ENCODE results near the gene PEDS1. TPM values are rescaled to one million over a fixed set of nuclear protein-coding genes. Genes with fewer than 3 reads are reported as not detected.

Gene PEDS1
- total and polyA plus RNA-seq, 2 of the 4 experiments (the other 2 are of a cell fraction) = 24.0 to 59.9 TPM

DNA sequence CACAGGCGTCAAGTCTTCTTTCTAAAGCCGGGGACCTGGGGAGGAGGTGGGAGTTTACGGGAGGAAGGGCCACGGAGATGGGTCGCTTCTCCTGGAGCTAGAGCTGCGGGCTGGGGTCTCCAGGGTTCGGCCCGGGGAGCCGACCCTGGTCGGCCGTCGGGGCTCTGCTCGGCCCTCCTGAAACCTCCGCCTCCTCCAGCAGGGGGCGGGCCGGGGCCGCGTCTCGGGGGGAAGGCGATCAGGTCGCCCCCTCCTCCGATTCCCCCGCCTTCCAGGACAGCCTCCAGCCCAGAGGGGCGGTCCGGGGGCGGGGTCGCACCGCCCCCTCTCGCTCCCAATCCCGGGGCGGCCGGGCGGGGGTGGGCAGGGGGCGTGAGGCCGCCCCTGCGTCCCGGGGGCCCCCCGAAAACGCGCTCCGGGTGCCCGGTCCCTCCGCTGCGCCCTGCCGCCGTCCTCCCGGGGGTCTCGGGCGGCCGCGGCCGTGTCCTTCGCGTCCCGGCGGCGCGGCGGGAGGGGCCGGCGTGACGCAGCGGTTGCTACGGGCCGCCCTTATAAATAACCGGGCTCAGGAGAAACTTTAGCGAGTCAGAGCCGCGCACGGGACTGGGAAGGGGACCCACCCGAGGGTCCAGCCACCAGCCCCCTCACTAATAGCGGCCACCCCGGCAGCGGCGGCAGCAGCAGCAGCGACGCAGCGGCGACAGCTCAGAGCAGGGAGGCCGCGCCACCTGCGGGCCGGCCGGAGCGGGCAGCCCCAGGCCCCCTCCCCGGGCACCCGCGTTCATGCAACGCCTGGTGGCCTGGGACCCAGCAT is 36.9 kb upstream of the PEDS1 start, which contains the start of gene CEBPB:
TSS of gene CEBPB (plus strand) at position 580 of the 814 bp plus-strand sequence. CDS start at position 784, 204 bp downstream.
- H3K9ac ChIP-seq (ENCODE audit: low read depth, low read length) = peak within 1 kb of the TSS; percentile 100
- H3K4ac ChIP-seq (ENCODE audit: low read depth, low read length) = peak within 1 kb of the TSS; percentile 98
- H3K18ac ChIP-seq (ENCODE audit: low read depth, low read length) = peak within 1 kb of the TSS; percentile 66
- H3K23ac ChIP-seq (ENCODE audit: low read depth, low read length) = peak within 1 kb of the TSS; percentile 98
- peak within 1 kb of the TSS; percentile 31 for H3K4me2 ChIP-seq (ENCODE audit: low read depth, low read length)
- H4K5ac ChIP-seq (ENCODE audit: low read depth, low read length) = peak within 1 kb of the TSS; percentile 75
- H3K56ac ChIP-seq (ENCODE audit: extremely low read depth, insufficient read depth, low read length) = peak within 1 kb of the TSS; percentile 87
- H3K14ac ChIP-seq (replicated peaks; ENCODE audit: low read depth, low read length) = peak within 1 kb of the TSS; percentile 99
- no peak within 1 kb of the TSS for H2BK15ac ChIP-seq (ENCODE audit: low read depth, low read length)
- dilution Hi-C loops (cut with HindIII; ENCODE audit: low sequenced_read_pairs, unreplicated experiment) = no loop called here
- BruUV-seq (replicated peaks) = no TSS peak
- H3K27ac ChIP-seq (ENCODE audit: insufficient read depth, low read length) = peak within 1 kb of the TSS; percentile 100
- H2AFZ ChIP-seq (replicated peaks; ENCODE audit: low read length, poor library complexity) = peak within 1 kb of the TSS; percentile 88
- in situ Hi-C loops (cut with MboI; ENCODE audit: low sequenced_read_pairs) = loop anchor here (5.0 kb wide), 2 partner anchors 117 to 192 kb away; no protein-coding TSS in a partner anchor
- whole genome bisulfite sequencing, 2 experiments (ENCODE audit: extremely low coverage in 2 of 2, insufficient read length in 1 of 2) = 0% methylated on average over 37 of the region's 89 CpGs; no CpG with 5 or more reads in 1 of the 2 experiments
- H3K27me3 ChIP-seq (ENCODE audit: control insufficient read depth, insufficient read depth, low read length) = no peaks in the 10 kb centered on the region
- 0 out of 2 replicates have a peak within 1 kb of the TSS, but pooled peaks have one; percentile 40 for H2BK20ac ChIP-seq (ENCODE audit: low read depth, low read length)
- peaks cover 17% of the 10 kb centered on the region for H3K4me1 ChIP-seq (ENCODE audit: control insufficient read depth, insufficient read depth, low read length)
- peaks cover 39% of the 10 kb centered on the region for H4K20me1 ChIP-seq (ENCODE audit: insufficient read depth, low read length)
- H3K79me1 ChIP-seq (ENCODE audit: low read depth in 1 of 2, low read length in 2 of 2) = peaks cover 8 to 31% of the 10 kb centered on the region in 2 experiments; a peak in 3 of 4 replicates
- H3K9me3 ChIP-seq (ENCODE audit: control insufficient read depth, insufficient read depth, low read length) = no peaks in the 10 kb centered on the region
- peaks cover 28% of the 10 kb centered on the region for H3K36me3 ChIP-seq (ENCODE audit: control insufficient read depth, insufficient read depth, low read length)
- ATAC-seq (ENCODE audit: low read depth) (peak; percentile 77), DNase-seq (peak; percentile 88)
- H3K9me1 ChIP-seq (ENCODE audit: insufficient read depth, low read length) = peaks cover 8% of the 10 kb centered on the region
- POLR2A ChIA-PET (ENCODE audit: unreplicated experiment) = interaction anchor here (0.6 to 1.1 kb wide), 3 partner anchors 95 to 259 kb away, joined by 3 to 4 read pairs (median 4); no protein-coding TSS in a partner anchor
- CTCF ChIA-PET = interaction anchor here (0.8 to 1.6 kb wide), 3 partner anchors 13 to 383 kb away, joined by 3 to 5 read pairs (median 3); no protein-coding TSS in a partner anchor
- peak within 1 kb of the TSS; percentile 87 for H2BK120ac ChIP-seq (ENCODE audit: low read depth, low read length)
- peak within 1 kb of the TSS; percentile 74 to 89; a peak in 3 of 4 replicates for H4K8ac ChIP-seq (ENCODE audit: low read depth in 2 of 2, low read length in 2 of 2)
- peak within 1 kb of the TSS; percentile 94 for H4K91ac ChIP-seq (ENCODE audit: insufficient read depth, low read depth, low read length)
- H2BK5ac ChIP-seq (ENCODE audit: low read depth, low read length, poor library complexity, severe bottlenecking) = peak within 1 kb of the TSS; percentile 98
- intact Hi-C loops (cut with micrococcal nuclease) = loop anchor here (1.0 to 5.0 kb wide), 6 partner anchors 62 to 274 kb away; no protein-coding TSS in a partner anchor
- H2AK5ac ChIP-seq (ENCODE audit: low read depth, low read length) = peak within 1 kb of the TSS; percentile 97
- H3K4me3 ChIP-seq (ENCODE audit: insufficient read depth, low read depth, low read length) = peak within 1 kb of the TSS; percentile 95
- H2AK9ac ChIP-seq (replicated peaks; ENCODE audit: low read depth, low read length, poor library complexity) = peak within 1 kb of the TSS; percentile 90
- TF ChIP-seq CHD1 (IDR thresholded peaks at IDR 0.05; ENCODE audit: low read depth, low read length) (peak; percentile 95; the same call in 1 of the 2 replicates), MAFK (IDR thresholded peaks at IDR 0.05; ENCODE audit: low read depth, low read length) (no peak), FOS (IDR thresholded peaks at IDR 0.05; ENCODE audit: low read depth, low read length) (no peak), CEBPB (IDR thresholded peaks at IDR 0.05; ENCODE audit: low read depth, low read length) (no peak), MXI1 (IDR thresholded peaks at IDR 0.05; ENCODE audit: borderline replicate concordance, low read depth, low read length) (peak; percentile 45; the same call in 1 of the 2 replicates), RFX5 (IDR thresholded peaks at IDR 0.05; ENCODE audit: low read depth, low read length) (peak; percentile 90), NFE2L2 (IDR thresholded peaks at IDR 0.05; ENCODE audit: low read depth, low read length) (no peak), POLR2A (IDR thresholded peaks at IDR 0.05; ENCODE audit: low read depth, low read length) (peak; percentile 99), SMC3 (IDR thresholded peaks at IDR 0.05; ENCODE audit: low read depth, low read length) (peak; percentile 86), MAZ (IDR thresholded peaks at IDR 0.05; ENCODE audit: borderline replicate concordance, low read depth, low read length) (peak; percentile 69), BHLHE40 (IDR thresholded peaks at IDR 0.05; ENCODE audit: low read depth, low read length) (peak; percentile 95), RAD21 (IDR thresholded peaks at IDR 0.05; ENCODE audit: low read length) (peak; percentile 81)
- TF ChIP-seq, protein P1, sequence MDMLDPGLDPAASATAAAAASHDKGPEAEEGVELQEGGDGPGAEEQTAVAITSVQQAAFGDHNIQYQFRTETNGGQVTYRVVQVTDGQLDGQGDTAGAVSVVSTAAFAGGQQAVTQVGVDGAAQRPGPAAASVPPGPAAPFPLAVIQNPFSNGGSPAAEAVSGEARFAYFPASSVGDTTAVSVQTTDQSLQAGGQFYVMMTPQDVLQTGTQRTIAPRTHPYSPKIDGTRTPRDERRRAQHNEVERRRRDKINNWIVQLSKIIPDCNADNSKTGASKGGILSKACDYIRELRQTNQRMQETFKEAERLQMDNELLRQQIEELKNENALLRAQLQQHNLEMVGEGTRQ (IDR thresholded peaks at IDR 0.05; ENCODE audit: low read depth, low read length) = no peak
- TF ChIP-seq, protein P2, sequence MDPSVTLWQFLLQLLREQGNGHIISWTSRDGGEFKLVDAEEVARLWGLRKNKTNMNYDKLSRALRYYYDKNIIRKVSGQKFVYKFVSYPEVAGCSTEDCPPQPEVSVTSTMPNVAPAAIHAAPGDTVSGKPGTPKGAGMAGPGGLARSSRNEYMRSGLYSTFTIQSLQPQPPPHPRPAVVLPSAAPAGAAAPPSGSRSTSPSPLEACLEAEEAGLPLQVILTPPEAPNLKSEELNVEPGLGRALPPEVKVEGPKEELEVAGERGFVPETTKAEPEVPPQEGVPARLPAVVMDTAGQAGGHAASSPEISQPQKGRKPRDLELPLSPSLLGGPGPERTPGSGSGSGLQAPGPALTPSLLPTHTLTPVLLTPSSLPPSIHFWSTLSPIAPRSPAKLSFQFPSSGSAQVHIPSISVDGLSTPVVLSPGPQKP (IDR thresholded peaks at IDR 0.05; ENCODE audit: borderline replicate concordance, low read depth, low read length) = no peak

All from IMR-90 (cell line).